ENCODE results near the gene SNHG17.

SNHG17 gene

DNA sequence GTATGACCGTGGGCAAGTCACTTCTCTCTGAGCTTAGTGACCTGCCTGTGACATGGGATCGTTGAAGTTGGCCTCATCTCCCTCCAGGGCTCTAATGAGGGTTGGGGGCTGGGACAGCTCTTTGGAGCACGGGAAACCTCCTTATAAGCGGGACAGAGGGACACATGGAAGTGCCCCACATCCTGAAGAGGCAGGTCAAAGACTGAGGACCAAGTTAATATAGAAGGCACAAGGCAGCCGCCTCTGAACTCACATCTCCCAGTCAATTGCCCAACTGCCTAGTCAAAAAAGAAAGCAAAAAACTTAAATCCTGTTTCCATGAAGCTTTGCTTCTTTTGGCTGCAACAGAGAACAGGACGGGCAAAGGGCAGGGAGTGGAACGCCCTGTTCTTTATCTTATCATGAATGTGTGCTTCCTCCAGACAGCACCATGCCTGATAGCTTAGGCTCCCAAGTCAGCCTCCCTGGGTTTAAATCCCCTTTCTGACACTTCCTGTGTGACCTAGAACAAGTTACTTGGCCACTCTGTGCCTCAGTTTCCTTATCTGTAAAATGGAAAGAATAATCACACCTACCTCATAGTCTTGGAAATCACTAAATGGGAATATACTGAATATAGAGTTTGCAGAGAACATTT lies 61.8 kb downstream of the SNHG17 start:
- DNase-seq (ENCODE audit: low spot score): no peak

DNA sequence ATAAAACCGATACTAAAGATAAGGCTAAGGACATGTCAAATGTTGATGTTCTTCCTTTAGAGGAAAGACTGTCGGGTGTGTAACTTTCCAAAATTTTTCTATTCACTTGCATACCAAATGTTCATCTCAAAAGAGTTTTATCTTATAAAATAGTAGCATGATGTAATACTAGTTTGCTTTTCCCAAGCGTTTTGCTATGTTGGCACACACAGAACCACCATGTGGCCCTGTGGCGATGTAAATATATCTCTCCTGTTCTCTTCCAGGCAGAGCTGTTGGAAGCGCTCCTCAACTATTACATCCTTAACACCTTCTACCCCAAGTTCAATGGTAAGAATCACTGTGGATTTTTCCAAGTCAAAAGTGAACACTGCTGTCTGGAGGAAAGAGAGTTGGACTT lies 62.3 kb downstream of the SNHG17 start:
- no peak for DNase-seq (ENCODE audit: low spot score)
